GM21737 (cell line): ENCODE measurements around the gene CAPN15.
"Not testable (repeated sequence)": the region's sequence is repeated elsewhere in the genome, so short reads cannot be mapped to it uniquely, and the experiment has no call there.

Experiments used
- ATAC-seq: cut with Tn5 transposase; IDR thresholded peaks from one replicate; pipeline ENCODE4 v1.9.1; 2021; ENCODE audit warnings: mild to moderate bottlenecking, moderate library complexity; ENCODE audit not compliant: unreplicated experiment

Gene CAPN15

GRCh38 chr16:505479-506245 lies 21.9 kb upstream of the CAPN15 start:
- no peak for ATAC-seq

- no peak for ATAC-seq
These were observed 21.3 kb upstream of the CAPN15 start for GRCh38 chr16:506246-506546.

GRCh38 chr16:507527-507926 lies 20.0 kb upstream of the CAPN15 start:
- not testable (repeated sequence) for ATAC-seq

- no peak for ATAC-seq
These were observed 19.5 kb upstream of the CAPN15 start for GRCh38 chr16:507996-508395.

GRCh38 chr16:508884-509736 lies 18.4 kb upstream of the CAPN15 start:
- no peak for ATAC-seq

GRCh38 chr16:510066-510825 lies 17.3 kb upstream of the CAPN15 start:
- ATAC-seq, result no peak

GRCh38 chr16:512802-513201 lies 14.7 kb upstream of the CAPN15 start:
- ATAC-seq, result no peak

- no peak for ATAC-seq
These were observed 13.6 kb upstream of the CAPN15 start for GRCh38 chr16:513950-514349.

- ATAC-seq, result no peak
These were observed 12.2 kb upstream of the CAPN15 start for GRCh38 chr16:515175-515938.

- no peak for ATAC-seq
These were observed 11.6 kb upstream of the CAPN15 start for GRCh38 chr16:515939-516226.

GRCh38 chr16:516301-516700 lies 11.2 kb upstream of the CAPN15 start:
- ATAC-seq, result no peak

GRCh38 chr16:518858-519257 lies 8.7 kb upstream of the CAPN15 start:
- ATAC-seq, result no peak

- no peak for ATAC-seq
These were observed 8.1 kb upstream of the CAPN15 start for GRCh38 chr16:519425-519824.

GRCh38 chr16:519841-520687 lies 7.4 kb upstream of the CAPN15 start:
- no peak for ATAC-seq

- no peak for ATAC-seq
These were observed 6.7 kb upstream of the CAPN15 start for GRCh38 chr16:520847-521246.

- ATAC-seq, result no peak
These were observed 5.9 kb upstream of the CAPN15 start for GRCh38 chr16:521381-522210.

GRCh38 chr16:522320-523096 lies 5.0 kb upstream of the CAPN15 start:
- no peak for ATAC-seq

- ATAC-seq, result no peak
These were observed 4.3 kb upstream of the CAPN15 start for GRCh38 chr16:523097-523741.
